GM21825 (cell line): ENCODE measurements around the gene CHST11.

Experiments used
- ATAC-seq: cut with Tn5 transposase; IDR thresholded peaks from one replicate; pipeline ENCODE4 v1.9.1; 2021; ENCODE audit warnings: mild to moderate bottlenecking, moderate library complexity; ENCODE audit not compliant: unreplicated experiment

Gene CHST11

DNA sequence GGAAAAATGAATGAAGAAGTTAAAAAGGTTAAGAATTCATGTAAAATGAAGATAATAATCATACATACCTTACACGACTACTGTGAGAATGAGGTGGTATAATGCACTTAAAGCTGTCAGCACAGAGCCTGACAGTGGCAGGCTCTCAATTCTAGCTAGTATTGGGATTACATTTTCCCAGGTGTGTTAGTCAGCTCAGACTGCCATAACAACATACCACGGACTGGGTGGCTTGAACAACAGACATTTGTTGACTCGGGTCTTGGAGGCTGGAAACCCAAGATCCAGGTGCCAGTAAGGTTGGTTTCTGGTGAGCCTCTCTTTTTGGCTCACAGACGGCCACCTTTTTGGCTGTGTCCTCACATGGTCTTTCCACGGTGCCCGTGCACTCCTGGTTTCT is 167.8 kb downstream of the CHST11 start:
- ATAC-seq, result no peak

DNA sequence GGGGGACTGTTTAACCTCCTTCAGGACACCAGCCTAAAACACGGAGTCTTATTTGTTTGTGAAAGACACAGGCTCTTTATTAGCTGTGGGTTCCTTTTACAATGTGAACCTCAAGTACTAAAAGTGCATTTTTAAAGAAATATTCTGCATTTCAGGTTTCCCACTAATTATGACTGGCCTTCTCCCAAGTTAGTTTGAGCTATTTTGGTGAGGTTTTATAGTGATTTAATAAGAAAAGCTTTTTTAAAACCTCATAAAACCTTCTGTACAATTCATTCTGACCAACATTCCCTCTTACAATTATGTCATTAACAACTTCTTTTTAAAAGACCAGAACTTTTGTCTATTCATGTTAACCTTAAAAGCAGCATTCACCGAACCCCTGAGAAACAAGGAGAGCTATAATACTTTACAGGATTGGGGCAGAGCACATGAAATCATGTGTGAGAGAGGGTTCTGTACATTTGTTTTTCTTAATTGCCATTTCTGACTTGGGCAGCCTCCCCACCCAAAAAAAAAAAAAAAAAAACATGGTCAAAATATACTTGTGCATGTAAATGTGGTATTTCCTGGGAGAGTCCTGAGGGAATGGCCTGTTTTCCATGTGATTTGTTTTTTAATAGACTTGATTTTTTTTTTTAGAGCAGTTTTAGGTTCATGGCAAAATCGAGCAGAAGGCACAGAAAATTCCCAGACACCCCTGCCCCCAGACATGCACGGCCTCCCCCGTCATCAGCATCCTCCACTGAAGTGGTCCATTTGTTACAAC is 169.5 kb downstream of the CHST11 start:
- ATAC-seq, result no peak

DNA sequence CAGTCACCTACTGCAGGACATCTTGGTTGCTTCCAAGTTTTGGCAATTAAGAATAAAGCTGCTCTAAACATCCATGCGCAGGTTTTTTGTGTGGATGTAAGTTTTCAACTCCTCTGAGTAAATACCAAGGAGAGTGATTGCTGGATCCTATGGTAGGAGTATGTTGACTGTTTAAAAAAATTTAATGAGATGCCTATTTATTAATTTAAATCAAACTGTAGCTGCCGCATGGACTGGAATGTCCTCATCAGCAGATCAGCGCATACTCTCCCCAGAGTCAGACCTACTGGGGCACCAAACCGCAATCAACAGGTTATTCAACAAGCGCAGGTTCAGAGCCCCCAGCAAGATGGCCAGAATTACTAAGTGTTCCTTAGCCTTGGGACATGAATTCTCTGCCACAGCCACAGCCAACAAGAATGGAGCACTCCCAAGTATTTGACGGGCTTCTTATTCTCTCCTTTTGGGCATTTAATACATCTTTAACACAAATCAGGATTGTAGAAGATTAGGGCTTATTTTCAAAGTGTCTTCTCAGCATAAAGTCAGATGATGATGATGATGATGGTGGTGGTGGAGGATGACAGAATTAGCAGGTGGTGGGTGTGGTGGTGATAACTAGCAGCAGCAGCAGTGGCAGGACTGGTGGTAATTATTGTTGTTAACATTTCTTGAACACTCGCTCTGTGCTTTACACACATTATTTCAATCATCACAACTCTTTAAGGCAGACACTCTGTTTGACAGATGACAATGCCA is 170.7 kb downstream of the CHST11 start:
- ATAC-seq, result no peak

DNA sequence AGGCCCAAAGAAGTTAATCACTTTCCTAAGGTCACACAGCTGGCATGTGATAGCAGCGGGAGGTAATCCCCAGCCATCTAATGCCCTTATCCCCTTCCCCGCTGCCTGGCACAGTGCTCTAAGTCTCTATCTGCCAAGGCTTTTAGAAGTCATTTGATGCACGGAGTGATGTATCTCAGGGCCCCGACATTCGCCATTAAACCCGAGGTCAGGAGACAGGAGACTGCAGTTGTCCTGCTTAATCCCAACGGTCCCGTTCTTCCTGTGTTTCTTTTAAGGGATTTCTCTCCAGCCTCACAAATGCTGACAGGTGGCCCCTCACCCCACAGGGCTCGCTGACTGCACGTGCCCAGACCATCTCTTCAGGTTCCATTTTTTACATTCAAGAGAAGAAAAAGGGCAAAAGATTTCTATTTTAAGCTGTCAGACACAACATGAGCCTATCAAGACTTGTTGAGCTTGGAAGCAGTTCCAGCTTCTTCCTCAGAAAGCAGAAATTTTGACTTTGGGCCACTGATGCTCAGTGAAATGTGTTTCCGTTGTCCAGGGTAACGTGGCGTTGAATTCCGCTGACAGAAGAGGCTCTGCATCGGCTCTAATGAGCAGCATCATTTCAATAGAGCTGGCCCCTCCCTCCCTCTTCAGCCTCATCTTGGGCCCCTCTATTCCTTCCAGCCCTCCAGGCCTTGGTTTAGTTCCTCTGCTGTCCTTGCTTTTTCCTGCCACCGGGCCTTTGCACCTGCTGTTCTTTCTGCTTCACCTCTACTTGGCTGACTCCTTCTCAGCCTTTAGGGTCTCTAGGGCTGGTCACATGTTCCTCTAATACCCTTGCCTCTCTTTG is 171.5 kb downstream of the CHST11 start:
- no peak for ATAC-seq

DNA sequence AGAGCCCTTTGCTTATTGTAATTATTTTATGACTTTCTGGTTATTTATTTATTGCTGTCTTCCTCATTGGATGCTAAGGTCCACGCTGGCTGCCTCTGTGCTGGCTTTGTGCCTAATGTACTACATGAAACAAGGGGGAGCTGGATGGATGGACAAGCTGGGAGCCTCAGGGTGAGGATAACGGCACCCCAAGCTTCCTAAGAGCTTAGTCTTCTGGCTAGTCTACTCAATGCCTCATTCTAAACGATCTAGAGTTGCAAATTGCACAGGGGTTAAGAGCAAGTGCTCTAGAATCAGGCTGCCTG is 172.0 kb downstream of the CHST11 start:
- ATAC-seq, result no peak

DNA sequence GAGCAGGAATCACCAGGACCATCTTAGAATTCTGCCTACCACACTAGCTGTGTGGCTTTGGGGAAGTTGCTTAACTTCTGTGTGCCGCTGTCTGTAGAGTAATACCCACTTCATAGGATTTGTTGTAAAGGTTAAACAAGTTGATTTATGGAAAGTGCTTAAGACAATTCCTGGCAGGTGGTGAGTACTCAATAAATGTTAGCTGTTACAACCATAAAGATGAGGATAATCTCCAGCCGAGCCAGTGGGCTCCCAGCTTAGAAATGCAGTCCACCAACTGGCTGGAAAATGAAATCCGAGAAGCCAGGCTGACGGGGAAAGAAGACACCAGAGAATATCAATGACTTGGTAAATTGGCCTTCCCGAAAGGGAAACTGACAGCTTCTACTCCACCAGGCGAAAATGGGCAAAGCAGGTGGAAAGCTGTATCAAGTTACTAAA is 173.5 kb downstream of the CHST11 start:
- no peak for ATAC-seq

DNA sequence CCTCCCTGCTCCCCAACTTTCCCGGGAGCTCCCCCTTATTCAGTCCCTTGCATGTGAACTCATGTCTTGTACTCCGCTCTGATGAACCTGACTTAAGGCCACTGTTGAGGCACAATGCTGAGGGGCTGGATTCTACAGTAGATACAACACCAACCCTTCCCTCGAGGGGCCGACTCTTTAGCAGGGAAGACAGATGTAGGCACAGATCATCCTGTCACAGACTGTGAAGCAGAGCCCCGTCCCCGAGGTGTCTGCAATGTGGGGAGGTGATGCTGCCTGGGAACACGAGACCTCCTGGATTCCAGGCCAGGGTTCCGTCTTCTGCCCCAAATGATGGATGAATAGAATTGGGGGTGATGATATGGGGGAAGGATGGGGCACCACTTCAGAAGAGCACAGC is 175.1 kb downstream of the CHST11 start:
- ATAC-seq, result no peak

DNA sequence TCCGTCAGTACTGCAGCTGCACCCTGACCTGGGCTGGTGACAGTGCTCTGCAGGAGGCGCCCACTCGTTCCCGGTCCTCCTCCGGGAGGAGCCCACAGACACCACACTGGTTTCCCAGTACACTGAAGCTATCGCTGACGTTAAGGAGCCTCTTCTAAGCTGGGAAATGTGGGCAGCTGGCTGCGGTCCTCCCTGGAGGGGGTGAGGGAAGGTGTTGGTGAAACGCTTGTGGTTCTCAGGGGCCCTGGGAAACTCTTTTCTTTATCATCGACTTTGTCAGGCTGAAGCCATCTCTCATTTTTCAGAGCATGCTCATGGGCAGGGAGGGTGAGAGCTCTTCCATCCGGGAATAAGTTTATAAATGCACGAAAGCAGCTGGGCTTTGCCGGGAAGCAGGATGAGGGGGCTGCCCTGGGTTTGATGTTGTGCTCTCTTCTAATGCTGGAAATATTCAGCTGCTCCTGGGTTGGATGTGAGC is 176.0 kb downstream of the CHST11 start:
- ATAC-seq, result no peak

DNA sequence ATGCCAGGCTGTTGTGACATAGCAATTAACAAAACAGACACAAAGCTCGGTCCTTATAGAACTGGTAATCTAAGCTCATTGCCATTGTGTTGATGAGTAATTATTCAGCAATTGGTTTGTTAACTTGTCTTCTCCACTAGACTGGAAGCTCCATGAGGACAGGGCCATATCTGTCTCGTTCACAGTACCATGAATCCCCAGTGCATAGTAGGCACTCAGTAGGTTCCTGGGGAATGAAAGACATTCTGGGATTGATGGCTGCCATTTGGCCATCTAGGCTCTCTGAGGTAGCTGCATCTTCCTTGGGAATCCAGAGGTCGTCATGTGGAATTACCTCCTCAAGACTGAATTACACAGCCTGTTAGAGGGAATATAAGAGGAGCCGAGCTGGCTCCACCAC is 177.3 kb downstream of the CHST11 start:
- no peak for ATAC-seq

DNA sequence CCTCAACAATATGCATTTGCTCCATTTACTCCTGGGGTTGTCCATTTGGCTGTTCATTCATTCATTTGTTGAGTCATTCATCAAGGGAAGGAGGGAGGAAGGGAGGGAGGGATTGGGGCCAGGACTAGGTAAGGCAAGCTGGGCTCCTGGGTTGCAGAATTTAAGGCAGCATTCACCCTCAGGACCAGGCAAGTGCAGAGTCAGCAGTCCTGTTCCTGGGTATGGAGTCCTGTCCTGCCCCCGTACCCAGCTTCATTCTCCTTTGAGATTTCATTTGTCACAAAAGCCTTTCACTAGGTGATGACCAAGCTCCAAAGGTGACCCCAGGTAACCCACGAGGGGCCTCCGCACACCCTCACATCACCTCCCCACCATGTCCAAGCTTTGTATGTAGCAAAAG is 178.1 kb downstream of the CHST11 start:
- ATAC-seq, result no peak

DNA sequence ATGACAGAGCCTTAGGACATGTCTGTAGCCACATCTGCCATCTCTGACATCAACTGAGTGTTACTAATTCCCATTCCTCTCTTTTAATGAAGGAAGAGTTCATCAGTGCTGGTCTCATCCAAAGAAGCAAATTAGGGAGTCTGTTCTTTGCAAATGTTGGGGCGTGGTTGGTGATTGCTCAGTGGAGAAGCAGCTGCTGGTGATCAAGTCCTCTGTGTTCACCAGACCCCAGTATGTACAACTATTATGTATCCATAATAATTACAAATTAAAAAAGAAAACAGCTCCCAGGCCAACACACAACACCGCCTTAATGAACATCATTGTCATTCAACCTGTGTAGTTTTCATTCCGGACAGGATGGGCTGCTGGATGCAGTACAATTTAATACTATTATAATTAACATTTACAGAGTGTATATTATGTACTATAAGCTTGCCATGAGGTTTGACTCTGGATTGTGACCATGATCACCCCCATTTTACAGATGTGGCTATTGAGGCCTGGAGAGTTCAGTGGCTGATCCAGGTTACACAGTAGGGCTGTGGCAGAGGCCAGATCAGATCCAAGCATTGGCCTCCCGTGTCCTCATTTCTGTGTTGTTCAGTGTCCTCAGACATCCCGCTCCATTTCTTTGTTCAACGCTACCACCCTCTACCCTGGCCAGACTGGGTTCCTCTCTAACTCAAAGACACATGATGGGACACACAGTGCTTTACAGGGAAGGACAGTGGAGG is 179.0 kb downstream of the CHST11 start:
- ATAC-seq, result no peak

DNA sequence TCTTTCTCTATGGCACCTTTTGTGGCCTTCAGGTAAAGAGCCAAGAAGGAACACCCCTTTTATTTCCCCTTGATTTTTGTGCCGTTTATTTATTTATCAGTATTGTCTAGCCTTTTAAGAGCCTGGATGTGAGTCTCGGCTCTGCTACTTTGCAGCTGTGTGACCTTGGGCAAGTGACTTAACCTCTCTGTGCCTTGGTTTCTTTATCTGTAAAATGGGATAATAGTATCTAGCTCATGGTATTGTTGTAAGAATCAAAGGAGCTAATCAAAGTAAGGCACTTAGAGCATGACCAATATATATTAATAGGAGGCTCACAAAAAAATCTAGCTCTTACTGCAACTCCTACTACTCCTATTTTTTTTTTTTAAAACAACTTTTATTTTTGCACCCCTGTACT is 179.7 kb downstream of the CHST11 start:
- ATAC-seq, result no peak

DNA sequence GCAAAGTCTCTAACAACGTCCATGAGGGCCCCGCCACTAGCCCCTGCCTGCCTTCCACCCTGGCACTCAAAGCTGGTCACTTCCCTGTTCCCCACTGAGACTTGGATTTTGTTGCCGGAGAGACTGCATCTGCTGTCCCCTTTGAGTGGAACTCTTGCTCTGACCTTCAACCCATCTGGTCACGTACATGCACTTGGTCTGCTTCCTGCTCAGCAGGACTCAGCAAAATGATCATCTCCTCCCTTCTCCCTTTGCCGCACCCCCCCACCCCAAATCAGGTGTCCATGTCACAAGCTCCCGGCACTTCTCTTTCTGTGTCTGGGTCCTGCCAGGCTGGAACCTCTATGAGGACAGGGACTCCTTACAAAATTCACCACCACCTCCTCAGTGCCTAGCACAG is 180.9 kb downstream of the CHST11 start:
- no peak for ATAC-seq

DNA sequence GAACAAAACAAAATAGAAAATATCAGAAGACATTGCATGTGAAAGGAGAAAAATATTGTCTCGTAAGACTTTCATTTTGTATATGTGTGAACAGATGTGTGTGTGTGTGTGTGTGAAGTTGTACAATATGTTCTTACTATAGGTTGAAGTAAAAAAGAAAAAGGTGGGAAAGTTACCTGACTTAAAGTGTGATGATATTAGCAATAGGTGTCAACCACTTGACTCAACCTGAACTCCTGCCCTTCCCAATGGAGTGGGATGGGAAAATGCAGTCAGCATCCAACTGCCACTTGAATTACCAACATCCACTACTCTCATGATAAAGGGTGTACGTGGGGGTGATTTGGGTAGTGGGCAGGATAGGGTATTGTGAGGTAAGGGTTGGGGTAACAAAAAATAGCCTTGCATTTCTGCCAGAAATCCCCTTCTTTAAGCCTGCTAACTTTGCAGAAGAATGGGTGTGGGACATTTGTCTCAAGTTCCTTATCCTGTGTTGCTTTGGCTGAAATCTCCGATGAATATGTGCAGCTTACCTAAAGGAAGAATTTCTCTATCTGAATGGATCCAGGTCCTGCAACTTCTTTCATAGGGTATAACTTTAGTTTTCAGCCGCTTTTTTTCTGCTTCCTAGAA is 181.6 kb downstream of the CHST11 start:
- no peak for ATAC-seq

DNA sequence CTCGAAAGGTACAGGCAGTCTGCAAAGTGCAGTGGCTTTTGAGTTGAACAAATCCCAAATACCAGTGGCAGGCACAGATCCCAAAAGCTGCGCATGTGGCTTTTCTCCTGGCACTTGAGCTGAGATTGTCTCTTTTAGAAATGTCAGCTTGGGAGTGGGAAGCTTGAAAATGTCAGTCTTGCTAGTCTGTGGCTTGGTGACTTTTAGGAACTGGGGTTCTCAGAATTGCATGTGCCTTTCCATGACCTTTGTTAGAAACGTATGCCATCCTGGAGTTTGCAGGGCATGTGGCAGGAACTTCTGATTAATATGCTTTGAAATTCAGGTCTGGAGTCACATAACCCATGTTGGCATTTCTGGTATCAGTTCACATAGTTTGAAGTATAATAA is 182.1 kb downstream of the CHST11 start:
- no peak for ATAC-seq

DNA sequence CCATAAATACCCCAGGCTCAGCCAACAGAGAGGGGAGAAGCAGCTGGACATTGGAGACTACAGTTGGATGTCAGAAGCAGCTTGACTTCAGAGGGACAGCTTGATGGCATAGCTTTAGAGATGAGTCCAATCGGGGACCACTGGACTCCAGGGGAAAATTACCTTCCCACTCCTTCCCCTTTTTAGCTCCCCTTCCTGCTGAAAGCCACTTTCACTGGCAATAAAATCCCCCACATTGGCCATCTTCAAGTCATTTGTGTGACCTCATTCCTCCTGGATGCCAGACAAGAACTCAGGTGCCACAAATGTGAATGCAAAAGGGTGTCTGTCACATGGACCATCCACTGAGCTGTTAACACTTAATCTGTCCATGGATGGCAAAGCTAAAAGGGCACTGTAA is 184.2 kb downstream of the CHST11 start:
- ATAC-seq, result no peak

DNA sequence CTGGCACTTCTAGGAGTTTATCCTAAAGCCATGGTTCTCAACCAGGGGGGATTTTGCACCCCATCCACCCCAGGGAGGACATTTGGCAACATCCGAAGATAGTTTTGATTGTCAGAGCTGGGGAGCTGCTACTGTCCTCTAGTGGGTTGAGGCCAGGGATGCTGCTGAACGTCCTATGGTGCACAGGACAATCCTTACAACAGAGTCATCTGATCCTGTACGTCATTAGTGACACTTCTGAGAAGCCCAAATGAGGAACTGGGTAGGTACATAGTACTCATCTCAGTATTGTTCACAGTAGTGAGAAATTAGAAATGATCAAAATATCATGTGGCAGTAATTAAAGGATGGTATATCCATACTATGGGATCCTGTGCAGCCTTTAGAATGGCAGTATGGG is 185.1 kb downstream of the CHST11 start:
- ATAC-seq, result peak; percentile 83

DNA sequence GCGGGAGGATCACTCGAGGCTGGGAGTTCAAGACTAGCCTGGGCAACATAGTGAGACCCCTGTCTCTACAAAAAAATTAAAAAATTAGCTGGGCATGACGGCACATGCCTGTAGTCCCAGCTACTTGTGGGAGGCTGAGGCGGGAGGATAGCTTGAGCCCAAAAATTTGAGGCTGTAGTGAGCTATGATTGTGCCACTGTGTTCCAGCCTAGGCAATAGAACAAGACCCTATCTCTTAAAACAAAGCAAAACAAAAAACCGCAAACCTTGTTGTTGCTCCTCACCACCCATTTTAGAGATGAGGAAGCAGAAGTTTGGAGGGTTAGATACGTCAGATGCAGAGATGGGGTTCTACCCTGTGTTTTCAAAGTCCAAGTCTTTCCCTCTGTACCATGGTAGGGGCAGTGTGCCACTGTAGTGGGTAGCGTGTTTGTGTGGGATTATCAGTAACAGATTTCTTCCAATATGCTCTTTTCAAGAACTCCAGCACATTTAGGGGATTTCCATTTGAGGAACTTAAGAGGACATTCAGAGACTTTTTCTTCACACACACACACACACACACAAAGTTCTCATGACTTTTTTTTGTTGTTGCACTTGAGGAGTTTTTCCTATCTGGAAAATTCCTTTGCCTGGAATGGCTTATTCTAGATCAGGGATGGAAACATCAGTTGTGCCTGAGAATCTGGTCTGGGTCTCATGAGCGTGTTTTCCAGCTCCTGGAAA is 186.5 kb downstream of the CHST11 start:
- no peak for ATAC-seq

DNA sequence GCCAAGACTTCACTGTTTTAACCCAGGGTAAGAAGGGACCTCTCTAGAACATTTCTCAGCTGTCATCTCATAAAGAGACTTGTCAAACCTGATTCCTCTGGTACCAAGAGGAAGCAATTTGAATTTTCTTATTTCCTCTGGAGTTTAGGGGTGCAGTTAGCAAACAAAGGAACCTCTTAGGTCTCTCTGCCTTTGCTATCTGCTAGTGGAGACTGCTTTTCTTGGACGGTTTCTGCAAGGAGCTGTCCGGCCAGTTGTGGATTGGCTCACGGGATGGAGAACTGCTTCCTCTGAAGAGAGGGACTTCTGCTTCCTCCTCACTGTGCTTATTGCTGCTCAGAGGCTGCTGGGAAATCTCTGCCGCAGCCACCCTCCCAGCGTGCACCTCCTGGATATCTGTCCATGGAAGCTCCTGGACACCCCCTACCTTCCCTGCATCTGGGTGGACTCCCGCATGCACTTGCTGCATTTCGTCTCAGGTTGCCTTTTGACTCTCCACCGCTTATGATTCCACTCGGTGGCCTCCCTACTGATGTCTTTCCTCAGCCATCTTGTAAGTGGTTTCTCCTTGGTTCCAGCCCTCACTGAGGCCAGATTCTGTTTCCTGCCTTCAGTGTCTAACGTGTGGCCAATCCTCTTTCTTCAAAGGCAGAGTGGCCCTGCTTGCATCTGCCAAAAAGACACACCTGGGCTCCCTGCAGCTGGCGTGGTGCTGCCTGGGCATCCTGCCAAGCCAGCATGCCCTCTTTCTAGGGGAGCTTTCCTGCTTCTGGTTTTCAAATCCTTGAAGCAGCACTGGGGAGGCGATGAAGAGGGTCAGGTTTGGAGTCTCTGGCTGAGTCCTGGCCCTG is 187.3 kb downstream of the CHST11 start:
- no peak for ATAC-seq
